ENCODE results near the gene GRK7.

- TF ChIP-seq, protein P1, sequence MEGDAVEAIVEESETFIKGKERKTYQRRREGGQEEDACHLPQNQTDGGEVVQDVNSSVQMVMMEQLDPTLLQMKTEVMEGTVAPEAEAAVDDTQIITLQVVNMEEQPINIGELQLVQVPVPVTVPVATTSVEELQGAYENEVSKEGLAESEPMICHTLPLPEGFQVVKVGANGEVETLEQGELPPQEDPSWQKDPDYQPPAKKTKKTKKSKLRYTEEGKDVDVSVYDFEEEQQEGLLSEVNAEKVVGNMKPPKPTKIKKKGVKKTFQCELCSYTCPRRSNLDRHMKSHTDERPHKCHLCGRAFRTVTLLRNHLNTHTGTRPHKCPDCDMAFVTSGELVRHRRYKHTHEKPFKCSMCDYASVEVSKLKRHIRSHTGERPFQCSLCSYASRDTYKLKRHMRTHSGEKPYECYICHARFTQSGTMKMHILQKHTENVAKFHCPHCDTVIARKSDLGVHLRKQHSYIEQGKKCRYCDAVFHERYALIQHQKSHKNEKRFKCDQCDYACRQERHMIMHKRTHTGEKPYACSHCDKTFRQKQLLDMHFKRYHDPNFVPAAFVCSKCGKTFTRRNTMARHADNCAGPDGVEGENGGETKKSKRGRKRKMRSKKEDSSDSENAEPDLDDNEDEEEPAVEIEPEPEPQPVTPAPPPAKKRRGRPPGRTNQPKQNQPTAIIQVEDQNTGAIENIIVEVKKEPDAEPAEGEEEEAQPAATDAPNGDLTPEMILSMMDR (IDR thresholded peaks at IDR 0.05; ENCODE audit: insufficient read depth, low read depth, low read length) = no peak
- no peak for TF ChIP-seq EZH2 (IDR thresholded peaks at IDR 0.05; ENCODE audit: insufficient read depth, low read length)
Observed at GRCh38 chr3:141792495-141792894, 29.3 kb downstream of the GRK7 start.
